ENCODE data around the gene SIDT2. TPM values are rescaled to one million over a fixed set of nuclear protein-coding genes. Genes with fewer than 3 reads are reported as not detected.

The SIDT2 gene
- total RNA-seq, 2 experiments from 2014 or later, result 18.9 to 21.3 TPM

- no peak overlapping the region for H3K27ac Mint-ChIP-seq
- CTCF ChIA-PET, result no interaction called here
Measured at GRCh38 chr11:117197006-117197405, 18.5 kb downstream of the SIDT2 start.

GRCh38 chr11:117197516-117198456, 19.2 kb downstream of the SIDT2 start:
- Mint-ChIP-seq H3K9me3 (ENCODE audit: low read depth) (no peaks in the 10 kb centered on the region), H3K27ac (no peak overlapping the region), H3K4me1 (no peaks in the 10 kb centered on the region), H3K4me3 (no peak overlapping the region), H3K27me3 (no peaks in the 10 kb centered on the region), H3K36me3 (no peaks in the 10 kb centered on the region)
- DNase-seq, result no peak
- ATAC-seq, result no peak
- CTCF ChIA-PET, result no interaction called here

More at GRCh38 chr11:117197006-117197405, 18.5 kb downstream of the SIDT2 start:
- Mint-ChIP-seq H3K27me3 (no peaks in the 10 kb centered on the region), H3K4me1 (no peaks in the 10 kb centered on the region), H3K4me3 (no peak overlapping the region), H3K9me3 (ENCODE audit: low read depth) (no peaks in the 10 kb centered on the region), H3K36me3 (no peaks in the 10 kb centered on the region)
- DNase-seq (no peak), ATAC-seq (no peak)

GRCh38 chr11:117198613-117199012, 20.1 kb downstream of the SIDT2 start:
- ATAC-seq, result no peak
- Mint-ChIP-seq H3K27ac (no peak overlapping the region), H3K27me3 (no peaks in the 10 kb centered on the region), H3K4me3 (no peak overlapping the region), H3K4me1 (no peaks in the 10 kb centered on the region), H3K9me3 (ENCODE audit: low read depth) (no peaks in the 10 kb centered on the region), H3K36me3 (no peaks in the 10 kb centered on the region)
- no peak for DNase-seq
- CTCF ChIA-PET, result interaction anchor here (0.7 to 1.1 kb wide), 2 partner anchors 19 to 27 kb away, joined by 3 read pairs; no protein-coding TSS in a partner anchor

GRCh38 chr11:117199053-117199915, 20.7 kb downstream of the SIDT2 start, which contains the start of gene TAGLN:
Gene TAGLN (plus strand): TSS chr11:117199370. CDS start chr11:117203014, 3,644 bp downstream.
- Mint-ChIP-seq H3K27ac (no peak within 1 kb of the TSS), H3K9me3 (ENCODE audit: low read depth) (no peaks in the 10 kb centered on the region), H3K36me3 (no peaks in the 10 kb centered on the region), H3K27me3 (no peaks in the 10 kb centered on the region), H3K4me1 (no peaks in the 10 kb centered on the region), H3K4me3 (no peak within 1 kb of the TSS)
- CTCF ChIA-PET, result interaction anchor here (0.7 to 1.1 kb wide), 2 partner anchors 19 to 26 kb away, joined by 3 read pairs; no protein-coding TSS in a partner anchor
- ATAC-seq (no peak), DNase-seq (no peak)

GRCh38 chr11:117199916-117200812, 21.6 kb downstream of the SIDT2 start:
- Mint-ChIP-seq H3K27ac (no peak overlapping the region), H3K9me3 (ENCODE audit: low read depth) (no peaks in the 10 kb centered on the region), H3K27me3 (no peaks in the 10 kb centered on the region), H3K36me3 (peaks cover 4% of the 10 kb centered on the region), H3K4me1 (no peaks in the 10 kb centered on the region), H3K4me3 (no peak overlapping the region)
- DNase-seq (no peak), ATAC-seq (no peak)
- CTCF ChIA-PET, result interaction anchor here (1.1 to 1.2 kb wide), 2 partner anchors 20 to 26 kb away, joined by 3 read pairs; no protein-coding TSS in a partner anchor

- no peak overlapping the region for H3K4me3 Mint-ChIP-seq
- no peaks in the 10 kb centered on the region for H3K27me3 Mint-ChIP-seq
- DNase-seq, result no peak
- H3K9me3 Mint-ChIP-seq (ENCODE audit: low read depth), result no peaks in the 10 kb centered on the region
- H3K27ac Mint-ChIP-seq, result no peak overlapping the region
- no peaks in the 10 kb centered on the region for H3K4me1 Mint-ChIP-seq
- no peak for ATAC-seq
- CTCF ChIA-PET, result interaction anchor here (0.5 to 1.7 kb wide), 3 partner anchors 19 to 21 kb away, joined by 3 to 4 read pairs (median 3); no protein-coding TSS in a partner anchor
- H3K36me3 Mint-ChIP-seq, result peaks cover 6% of the 10 kb centered on the region
Measured at GRCh38 chr11:117200813-117201657, 22.5 kb downstream of the SIDT2 start.

GRCh38 chr11:117201658-117202305, 23.2 kb downstream of the SIDT2 start:
- no peak overlapping the region for H3K4me3 Mint-ChIP-seq
- no peak for DNase-seq
- CTCF ChIA-PET, result interaction anchor here (1.0 to 1.7 kb wide), 4 partner anchors 9 to 28 kb away, joined by 3 to 4 read pairs (median 3); no protein-coding TSS in a partner anchor
- peaks cover 7% of the 10 kb centered on the region for H3K36me3 Mint-ChIP-seq
- no peak for ATAC-seq
- no peaks in the 10 kb centered on the region for H3K4me1 Mint-ChIP-seq
- H3K27ac Mint-ChIP-seq, result no peak overlapping the region
- no peaks in the 10 kb centered on the region for H3K27me3 Mint-ChIP-seq
- no peaks in the 10 kb centered on the region for H3K9me3 Mint-ChIP-seq (ENCODE audit: low read depth)

- Mint-ChIP-seq H3K9me3 (ENCODE audit: low read depth) (no peaks in the 10 kb centered on the region), H3K4me1 (no peaks in the 10 kb centered on the region), H3K36me3 (peaks cover 7% of the 10 kb centered on the region), H3K27me3 (no peaks in the 10 kb centered on the region), H3K27ac (no peak overlapping the region), H3K4me3 (no peak overlapping the region)
- no peak for ATAC-seq
- CTCF ChIA-PET, result interaction anchor here (0.7 to 1.7 kb wide), 4 partner anchors 8 to 28 kb away, joined by 3 to 4 read pairs (median 4); no protein-coding TSS in a partner anchor
- no peak for DNase-seq
Measured at GRCh38 chr11:117202386-117203068, 24.0 kb downstream of the SIDT2 start.

- Mint-ChIP-seq H3K36me3 (peaks cover 7% of the 10 kb centered on the region), H3K4me3 (no peak overlapping the region), H3K27me3 (no peaks in the 10 kb centered on the region), H3K4me1 (no peaks in the 10 kb centered on the region), H3K9me3 (ENCODE audit: low read depth) (no peaks in the 10 kb centered on the region), H3K27ac (no peak overlapping the region)
- ATAC-seq (no peak), DNase-seq (no peak)
- CTCF ChIA-PET, result interaction anchor here (0.7 to 1.0 kb wide), 2 partner anchors 24 to 27 kb away, joined by 3 to 4 read pairs; no protein-coding TSS in a partner anchor
Measured at GRCh38 chr11:117203069-117203407, 24.5 kb downstream of the SIDT2 start.

- H3K27ac Mint-ChIP-seq, result no peak overlapping the region
- H3K27me3 Mint-ChIP-seq, result no peaks in the 10 kb centered on the region
- peaks cover 7% of the 10 kb centered on the region for H3K36me3 Mint-ChIP-seq
- no peak overlapping the region for H3K4me3 Mint-ChIP-seq
- no peak for ATAC-seq
- CTCF ChIA-PET, result no interaction called here
- no peaks in the 10 kb centered on the region for H3K9me3 Mint-ChIP-seq (ENCODE audit: low read depth)
- no peak for DNase-seq
- no peaks in the 10 kb centered on the region for H3K4me1 Mint-ChIP-seq
Measured at GRCh38 chr11:117204283-117205080, 25.9 kb downstream of the SIDT2 start.
